HG02763 (cell line): ENCODE results near the gene MIPEP.
"Not testable (repeated sequence)": the region's sequence is repeated elsewhere in the genome, so short reads cannot be mapped to it uniquely, and the experiment has no call there.

ENCODE experiments used
- ATAC-seq: cut with Tn5 transposase; IDR thresholded peaks from one replicate; pipeline ENCODE4 v1.9.1; 2021; ENCODE audit warnings: mild to moderate bottlenecking, moderate library complexity; ENCODE audit not compliant: unreplicated experiment

MIPEP gene

DNA sequence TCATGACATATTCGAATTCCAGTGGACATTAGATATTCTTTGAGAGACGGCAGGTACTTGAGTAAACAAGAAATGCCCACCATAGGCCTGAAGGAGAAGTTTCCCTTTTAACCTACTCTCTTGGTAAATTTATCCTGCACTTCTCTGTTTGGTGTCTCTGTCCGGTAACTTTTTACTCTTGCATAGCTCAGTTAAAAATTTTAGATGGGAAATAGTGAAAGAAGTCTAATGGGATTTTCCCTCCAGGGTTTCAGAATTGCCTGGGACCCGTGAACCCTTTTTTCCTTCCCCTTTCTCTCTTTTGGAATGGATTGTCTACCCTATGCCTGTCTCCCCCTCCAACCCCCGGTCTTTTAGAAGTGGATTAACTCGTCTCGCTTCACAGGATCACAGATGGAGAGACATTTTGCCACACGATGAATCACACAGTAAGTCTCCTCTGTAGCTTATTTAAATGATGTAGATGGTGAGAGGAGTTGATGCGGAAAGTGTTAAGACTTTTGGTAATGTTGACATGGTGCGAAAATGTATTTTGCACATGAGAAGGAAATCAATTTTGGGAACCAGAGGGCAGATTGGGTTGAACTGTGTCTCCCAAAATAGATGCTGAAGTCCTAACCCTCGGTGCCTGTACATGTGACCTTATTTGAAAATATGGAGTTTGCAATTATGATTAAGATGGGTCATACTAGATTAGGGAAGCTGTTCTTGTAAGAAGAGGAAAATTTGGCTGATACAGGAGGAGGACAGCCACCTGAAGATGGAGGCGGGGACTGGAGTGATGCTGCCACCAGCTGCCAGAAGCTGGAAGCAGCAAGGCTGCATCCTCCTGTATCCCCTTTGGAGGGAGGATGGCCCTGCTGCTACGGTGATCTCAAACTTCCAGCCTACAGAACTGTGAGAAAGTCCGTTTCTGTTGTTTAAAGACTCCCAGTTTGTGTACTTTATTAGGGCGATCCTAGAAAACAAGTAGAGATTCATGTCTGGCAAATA, 711 bp upstream of the MIPEP start:
- ATAC-seq = no peak

DNA sequence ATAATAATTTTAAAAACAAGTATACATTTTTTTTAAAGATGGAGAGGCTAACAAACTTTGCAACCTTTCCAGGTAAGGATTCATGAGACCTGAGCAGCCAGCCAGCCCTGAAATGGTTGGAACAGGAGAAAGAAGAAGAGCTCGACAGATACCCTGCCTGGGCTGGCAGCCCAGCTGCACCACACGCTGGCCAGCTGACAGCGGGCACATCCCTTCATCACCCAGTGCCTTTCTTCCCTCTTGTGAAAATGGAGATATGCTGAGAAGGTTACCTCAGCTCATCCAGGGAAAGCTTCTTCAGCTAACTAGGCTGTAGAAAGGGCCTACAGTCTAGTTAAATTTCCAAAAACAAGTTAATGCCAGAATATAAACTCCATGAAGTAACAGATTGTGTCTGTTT, 4.8 kb downstream of the MIPEP start:
- ATAC-seq = not testable (repeated sequence)

DNA sequence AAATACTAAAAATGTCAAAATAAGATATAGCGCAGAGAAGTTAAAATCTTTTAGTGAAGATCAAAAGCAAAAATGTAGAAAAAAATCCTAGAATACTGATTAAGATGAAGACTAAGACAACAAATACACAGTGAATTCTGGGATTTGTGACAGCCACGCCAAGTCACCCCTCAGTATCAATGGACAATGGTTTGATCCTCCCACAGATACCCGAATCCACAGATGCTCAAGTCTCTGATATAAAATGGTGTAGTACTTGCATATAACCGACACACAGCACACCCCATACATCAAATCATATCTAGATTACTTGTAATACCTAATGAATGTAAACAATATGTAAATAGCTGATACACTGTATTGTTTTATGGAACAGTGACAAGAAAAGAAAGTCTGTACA, 5.9 kb downstream of the MIPEP start:
- no peak for ATAC-seq

DNA sequence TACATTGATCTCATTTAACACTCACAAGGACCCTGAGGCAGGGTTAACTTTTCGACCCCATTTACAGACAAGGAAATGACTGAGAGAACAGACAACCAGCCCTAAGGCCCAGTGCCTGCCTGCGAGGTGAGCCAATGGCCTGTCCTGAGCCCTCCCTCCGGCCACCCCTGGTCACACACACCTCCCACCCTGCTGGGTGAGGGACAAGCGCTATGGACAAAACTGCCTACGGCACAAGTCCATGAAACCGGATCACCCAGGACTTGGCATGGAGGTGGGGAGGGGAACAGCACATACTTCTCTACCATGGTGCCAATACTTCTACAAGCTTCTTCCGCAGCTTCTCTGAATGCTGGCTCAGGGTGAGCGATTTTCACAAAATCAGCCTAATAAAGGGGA, 7.8 kb downstream of the MIPEP start:
- not testable (repeated sequence) for ATAC-seq

DNA sequence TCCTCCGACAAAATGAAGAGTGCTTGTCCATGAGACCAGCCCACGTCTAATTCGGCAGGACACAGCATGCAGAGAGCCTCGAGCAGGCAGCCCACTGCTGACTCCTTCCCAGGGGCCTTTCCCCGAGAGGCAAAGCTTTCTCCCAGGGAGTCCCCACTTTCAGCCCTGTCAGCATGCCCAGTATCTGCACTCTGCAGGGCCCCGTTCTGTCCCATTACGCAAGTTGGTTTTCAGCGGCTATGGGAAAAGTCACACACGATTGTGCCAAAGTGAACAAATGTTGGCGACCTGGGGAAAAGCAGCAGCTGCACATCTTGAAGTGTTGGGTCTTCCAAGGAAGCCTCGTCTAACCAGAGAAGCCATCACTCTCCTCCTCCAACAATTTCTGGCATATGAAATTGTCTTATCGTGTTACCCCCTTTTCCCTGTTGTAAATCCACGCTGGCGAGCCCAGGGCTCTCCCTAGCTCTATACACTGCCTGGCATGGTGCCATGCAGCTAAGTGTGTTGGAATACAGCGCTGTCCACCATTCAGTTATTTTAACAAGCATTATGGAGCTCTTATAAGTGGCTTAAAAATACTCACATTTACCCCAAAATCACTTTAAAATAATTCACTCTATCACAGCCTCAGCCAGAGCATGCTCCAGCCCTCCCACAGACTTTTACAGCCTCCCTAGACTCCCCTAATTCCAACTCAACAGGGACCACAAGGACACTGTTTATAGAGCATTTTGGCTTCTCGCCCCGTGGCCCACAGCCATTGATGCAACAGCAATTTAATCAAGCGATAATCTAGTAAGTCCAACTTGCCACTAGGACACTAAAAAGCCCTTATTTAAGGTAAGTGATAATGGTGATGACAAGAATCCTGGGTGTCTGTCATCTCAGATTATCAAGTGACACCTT, 8.5 kb downstream of the MIPEP start:
- not testable (repeated sequence) for ATAC-seq

DNA sequence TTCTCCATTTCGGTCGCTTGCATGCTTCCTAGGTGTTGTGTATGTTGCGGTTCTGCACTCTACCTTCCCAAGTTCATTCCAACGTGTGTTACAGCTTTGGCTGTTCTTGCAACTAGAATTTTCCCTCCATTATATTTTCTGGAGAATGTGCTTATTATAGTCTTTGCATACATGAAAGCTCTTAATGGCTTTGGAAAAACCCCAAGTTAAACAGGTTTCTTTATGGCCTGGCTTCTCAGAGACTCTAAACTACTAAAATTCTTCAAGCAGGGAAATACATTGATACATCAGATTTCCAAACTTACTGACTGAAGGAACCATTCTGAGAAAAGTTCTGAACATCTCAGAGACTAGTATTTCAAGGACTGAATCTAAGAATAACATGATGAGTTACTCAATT, 11.9 kb downstream of the MIPEP start:
- ATAC-seq = no peak

DNA sequence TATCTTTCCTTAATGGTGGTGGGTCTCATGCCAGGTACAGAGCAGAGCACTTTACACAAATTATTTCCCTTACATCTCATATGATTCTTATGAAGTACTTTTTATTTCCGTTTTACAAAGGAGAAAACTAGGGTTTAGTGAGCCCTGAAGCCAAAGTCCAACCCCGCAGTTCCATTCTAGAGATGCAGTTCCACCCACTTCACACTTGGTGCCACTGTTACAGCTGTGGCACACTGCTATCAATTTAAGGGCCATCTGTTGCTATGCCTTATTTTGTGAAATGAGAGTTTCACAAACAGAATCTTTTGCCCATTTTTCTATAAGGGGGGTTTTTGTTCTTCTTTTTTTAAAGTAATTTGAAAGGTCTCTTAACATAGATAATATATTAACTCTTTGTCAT, 12.9 kb downstream of the MIPEP start:
- no peak for ATAC-seq

DNA sequence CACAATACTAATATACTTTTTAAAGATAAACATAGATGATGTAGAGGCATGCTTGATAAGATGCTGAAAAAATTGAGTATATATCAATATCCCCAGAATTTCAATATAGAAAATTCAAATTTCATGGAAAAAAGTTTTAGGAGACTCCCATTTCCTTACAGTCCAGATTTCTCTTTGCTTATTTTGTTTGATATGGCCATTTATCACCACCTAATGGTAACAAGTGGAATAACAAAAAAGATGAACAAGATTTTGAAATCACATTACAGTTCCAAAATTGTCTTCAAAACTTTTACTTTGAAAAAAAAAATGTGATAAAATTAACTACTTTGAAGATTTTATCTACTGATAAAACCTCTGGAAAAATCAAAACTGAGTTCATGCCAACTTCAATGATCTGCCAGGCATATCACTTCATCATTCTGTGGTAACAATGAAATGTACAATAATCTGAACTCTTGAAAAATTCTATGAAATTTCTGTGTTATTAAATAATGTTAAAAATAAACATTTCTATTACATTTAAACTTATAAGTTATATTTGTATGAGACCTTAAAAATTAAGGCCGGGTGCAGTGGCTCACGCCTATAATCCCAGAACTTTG, 17.5 kb downstream of the MIPEP start:
- ATAC-seq = no peak

DNA sequence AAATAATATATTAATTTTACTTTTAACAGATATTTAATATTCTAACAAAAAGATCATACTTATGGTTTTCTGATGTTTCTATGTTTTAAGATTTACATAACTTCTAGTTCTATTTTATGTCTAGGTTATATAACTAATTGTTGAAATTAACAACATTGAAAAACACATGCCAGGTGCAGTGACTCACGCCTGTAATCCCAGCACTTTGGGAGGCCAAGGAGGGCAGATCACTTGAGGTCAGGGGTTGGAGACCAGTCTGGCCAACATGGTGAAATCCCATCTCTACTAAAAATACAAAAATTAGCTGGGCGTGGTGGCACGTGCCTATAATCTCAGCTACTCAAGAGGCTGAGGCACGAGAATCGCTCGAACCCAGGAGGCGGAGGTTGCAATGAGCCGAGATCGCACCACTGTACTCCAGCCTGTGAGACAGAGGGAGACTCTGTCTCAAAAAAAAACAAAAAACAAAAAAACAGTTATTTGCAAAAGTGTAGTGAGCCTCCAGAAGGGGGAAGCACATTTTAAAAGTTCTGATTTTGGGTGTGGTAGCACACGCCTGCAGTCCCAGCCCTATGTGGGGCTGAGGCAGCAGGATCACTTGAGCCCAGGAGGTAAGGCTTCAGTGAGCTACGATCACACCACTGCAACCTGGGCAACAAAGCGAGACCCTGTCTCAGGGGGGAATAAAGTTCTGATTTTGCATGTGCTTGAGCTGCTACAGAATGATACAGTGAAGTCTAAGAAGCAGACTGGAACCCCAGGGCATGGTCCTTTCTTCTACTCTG, 18.7 kb downstream of the MIPEP start:
- no peak for ATAC-seq

DNA sequence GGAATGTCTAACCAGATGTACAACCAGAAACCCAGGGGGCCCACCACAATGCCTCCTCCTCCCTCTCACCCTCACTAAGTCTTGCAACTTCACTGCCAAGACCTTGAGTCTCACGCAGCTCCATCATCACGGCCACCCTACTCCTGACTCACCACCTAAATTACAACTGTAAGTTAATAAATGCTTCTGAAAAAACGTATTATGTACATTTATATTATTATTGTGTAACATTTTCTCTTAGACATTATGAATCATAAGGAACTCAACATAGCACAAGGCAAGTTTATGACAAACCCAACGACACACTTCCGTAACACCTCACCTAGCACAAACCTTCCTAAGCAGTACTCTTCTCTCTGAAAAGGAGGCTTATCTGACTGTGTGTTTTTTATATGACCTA, 20.7 kb downstream of the MIPEP start:
- no peak for ATAC-seq

DNA sequence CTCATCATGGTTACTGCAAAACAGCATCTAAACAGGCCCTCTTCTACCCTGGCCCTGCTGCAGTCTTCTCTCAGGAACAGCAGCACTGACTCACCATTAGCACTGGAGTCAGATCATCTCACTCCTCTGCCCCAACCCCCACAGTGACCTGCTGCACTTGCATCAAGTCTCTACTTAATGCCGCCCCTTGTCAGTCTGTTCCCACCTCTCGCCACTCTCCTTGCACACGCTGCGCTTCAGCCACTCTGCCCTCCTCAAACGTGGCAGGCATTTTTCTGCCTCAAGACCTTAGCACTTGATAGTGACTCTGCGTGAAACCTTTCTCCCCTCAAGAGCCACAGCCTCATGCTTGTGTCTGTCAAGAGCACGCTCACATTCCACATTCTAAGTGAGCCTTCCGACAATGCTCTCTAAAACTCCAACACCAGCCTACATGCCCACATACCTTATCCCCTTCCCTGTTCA, 22.1 kb downstream of the MIPEP start:
- no peak for ATAC-seq

DNA sequence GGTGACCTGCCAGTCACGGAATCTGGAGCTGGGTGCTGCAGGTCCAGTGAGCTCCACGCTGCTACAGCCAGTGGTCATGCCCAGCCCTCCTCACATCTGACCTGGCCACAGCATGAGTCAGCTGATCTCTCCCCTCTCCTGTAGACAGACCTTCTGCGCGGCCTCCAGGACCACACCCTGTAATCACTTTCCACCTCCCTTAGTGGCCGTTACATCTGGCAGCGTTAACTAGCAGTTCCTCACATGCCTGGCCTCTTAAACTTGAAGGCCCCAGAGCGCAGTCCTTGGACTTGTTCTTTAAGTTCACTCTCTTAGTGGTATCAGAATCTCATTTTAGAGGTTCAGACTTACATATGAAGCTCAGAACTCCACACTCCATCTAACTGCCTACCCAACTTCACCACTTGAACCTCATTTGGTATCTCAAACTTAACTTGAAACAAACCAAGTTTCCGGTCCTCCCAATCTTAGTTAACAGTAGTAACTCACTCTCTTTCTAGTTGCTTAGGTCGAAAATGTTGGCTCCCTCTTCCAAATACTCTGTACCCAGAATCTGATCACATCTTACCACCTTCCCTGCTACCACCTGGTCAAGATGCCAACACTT, 22.7 kb downstream of the MIPEP start:
- no peak for ATAC-seq

DNA sequence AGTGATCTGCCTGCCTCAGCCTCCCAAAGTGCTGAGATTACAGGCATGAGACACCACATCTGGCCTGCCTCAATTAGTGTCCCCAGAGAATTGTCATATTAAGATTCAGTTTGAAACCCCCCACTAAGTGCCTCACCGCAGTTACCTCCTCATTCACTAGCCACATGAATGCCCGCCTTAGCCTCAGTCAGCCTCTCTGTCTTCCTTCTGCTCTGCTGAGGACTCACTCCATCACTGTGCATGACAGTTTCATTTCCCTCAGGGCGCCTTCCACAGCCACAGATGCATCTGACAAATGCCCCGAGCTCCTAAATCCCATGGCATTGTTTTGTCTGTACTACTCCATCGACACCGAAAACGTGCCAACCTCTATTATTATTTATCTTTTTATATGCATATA, 23.3 kb downstream of the MIPEP start:
- ATAC-seq = no peak

DNA sequence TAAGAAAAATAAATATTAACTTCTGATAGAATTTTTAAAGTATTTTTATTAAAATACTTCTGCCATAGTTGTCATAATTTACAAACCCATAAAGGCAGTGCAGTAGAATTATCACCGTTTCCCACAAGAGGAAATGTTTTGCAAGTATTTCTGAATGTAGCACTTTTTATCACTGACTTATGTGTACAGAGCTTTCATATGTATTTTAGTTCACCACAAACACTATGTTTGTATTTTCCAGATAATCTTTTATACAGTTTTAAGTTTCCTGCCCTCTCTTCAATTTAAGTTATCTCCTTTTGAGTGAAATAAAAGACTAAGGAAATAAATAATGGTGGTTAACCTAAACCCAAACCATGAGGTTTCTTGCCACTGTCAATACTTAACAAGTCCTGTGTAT, 24.2 kb downstream of the MIPEP start:
- ATAC-seq = no peak

DNA sequence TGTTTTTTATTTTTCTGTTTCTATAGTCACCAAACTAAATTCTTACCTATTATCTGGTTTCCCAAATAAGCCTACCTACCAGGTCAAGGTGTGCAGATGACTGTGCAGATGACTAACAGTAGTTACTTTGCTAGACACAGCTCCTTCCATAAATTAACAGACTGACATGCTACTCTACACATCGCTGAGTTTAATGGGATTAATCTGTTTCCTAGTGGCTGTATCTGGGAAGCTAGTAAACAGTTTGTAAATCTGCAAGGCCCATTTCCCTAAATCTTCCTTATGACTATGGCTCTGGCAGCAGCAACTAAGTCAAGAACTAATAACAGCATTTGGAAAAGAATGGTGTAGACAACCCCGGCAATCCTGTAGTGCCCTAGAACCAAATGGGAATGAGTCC, 27.9 kb downstream of the MIPEP start:
- ATAC-seq = no peak

DNA sequence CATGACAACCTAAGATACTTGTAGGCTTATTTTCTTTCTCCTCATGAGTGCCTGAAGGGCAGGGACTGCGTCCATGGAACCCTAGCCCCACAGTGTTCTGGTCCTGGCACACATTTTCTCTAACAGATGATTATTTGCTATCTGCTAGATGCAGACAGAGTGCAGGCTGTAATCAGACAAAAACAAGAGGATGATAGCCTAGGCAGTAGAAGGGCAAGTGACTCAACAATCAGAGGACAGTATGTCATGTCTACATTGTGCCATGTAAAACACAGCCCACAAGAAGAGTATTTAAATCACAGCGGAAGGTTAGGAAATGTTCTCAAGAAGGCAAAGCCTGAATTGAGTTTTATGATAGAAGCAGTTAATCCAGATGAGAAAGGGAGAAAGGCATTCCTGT, 29.3 kb downstream of the MIPEP start:
- ATAC-seq = no peak

DNA sequence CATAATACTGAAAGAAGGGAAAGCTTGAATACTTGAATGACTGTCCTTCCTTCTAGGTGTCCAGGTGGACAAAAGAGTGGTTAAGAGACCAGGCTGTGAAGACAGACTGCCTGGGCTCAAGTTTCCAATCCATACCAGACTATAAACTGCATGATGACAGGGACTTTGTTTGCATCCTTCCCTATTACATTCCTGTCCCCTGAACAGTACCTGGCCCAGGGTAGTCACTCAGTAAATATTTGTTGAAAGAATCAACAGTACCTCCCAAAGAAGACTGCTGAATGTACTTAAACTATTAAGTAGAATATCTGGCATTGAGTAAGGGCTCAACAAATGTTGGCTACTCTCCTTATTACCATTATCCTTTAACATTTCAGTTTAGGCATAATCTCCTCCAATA, 29.7 kb downstream of the MIPEP start:
- no peak for ATAC-seq

DNA sequence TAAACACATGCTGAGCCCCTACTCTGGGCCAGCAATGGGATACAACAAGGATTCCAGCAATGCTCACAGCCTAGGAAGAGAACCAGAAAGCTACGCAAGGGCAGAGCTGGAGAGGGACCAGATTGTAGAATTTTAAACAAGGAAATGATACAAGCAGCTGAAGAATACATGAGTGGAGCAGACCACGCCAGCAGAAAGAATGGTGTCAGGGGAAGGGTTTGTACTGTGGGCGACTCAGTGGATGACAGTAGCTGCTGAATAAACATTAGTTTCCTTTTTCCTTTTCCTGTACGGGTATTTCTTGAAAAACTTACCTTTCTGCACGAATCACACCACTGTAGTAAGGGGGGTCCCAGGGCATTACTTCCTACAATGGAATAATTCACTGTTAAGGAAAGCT, 30.7 kb downstream of the MIPEP start:
- ATAC-seq = no peak

DNA sequence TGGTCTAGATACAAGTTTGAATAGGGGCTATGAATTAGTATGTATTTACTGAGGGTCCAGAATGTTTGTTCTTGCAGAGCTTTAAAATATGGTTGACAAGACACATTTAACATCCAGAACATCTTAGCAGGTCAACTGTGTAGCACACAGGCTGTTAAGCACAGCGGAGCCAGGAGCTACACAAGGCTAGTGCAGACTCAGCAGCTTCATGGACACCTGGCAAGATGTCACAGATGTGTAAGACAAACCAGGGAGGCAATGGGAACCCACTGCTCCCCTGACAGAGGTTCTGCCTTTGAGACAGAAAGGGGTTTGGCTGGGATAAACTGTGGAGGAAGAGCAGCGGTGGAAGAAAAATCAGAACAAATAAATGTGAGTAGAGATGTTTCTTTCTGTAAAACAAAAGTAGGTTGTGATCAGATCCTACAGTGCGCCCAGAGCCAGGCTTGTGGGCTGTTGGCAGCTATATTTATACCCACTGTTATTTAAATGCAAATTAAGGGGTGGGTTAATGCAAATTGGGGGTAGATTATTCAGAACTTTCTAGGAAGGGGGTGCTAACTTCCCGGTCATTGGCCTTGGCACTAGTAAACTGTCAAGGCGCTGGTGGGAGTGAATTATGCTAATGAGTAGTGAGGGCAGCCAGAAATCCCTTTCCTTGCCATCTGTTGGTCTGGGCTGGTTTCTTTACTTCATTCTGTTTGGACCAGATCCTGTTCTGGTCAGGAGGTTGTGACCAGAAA, 33.0 kb downstream of the MIPEP start:
- ATAC-seq = no peak
